Subcutaneous abdominal adipose tissue (tissue), 5 donors: Measurements from ENCODE around the gene SSBP3.

Experiments used
- H3K27ac ChIP-seq: one replicate; pipeline ENCODE4 v1.7.0; 2013; ENCODE audit warnings: low read depth, mild to moderate bottlenecking, inconsistent platforms, low read length, moderate library complexity
- H3K27me3 ChIP-seq, 5 donors: one replicate each; pipeline ENCODE4 v1.7.0; 2013; ENCODE audit warnings: low read length in 5 of 5, inconsistent platforms in 1 of 5; ENCODE audit not compliant: control insufficient read depth in 5 of 5, insufficient read depth in 4 of 5
- H3K36me3 ChIP-seq, 5 donors: one replicate each; pipeline ENCODE4 v1.7.0; 2013; ENCODE audit warnings: low read length in 5 of 5; ENCODE audit not compliant: control insufficient read depth in 5 of 5, insufficient read depth in 5 of 5
- H3K4me1 ChIP-seq, 5 donors: one replicate each; pipeline ENCODE4 v1.7.0; 2013; ENCODE audit warnings: low read length in 5 of 5, mild to moderate bottlenecking in 3 of 5, moderate library complexity in 1 of 5; ENCODE audit not compliant: control insufficient read depth in 5 of 5, insufficient read depth in 5 of 5
- H3K4me3 ChIP-seq, 5 donors: one replicate each; pipeline ENCODE4 v1.7.0; 2013; ENCODE audit warnings: low read length in 5 of 5, low read depth in 1 of 5
- H3K9ac ChIP-seq, 5 donors: one replicate each; pipeline ENCODE4 v1.7.0; 2013; ENCODE audit warnings: low read length in 5 of 5, mild to moderate bottlenecking in 4 of 5, moderate library complexity in 3 of 5
- H3K9me3 ChIP-seq, 5 donors: one replicate each; pipeline ENCODE4 v1.7.0; 2013; ENCODE audit warnings: low read length in 5 of 5; ENCODE audit not compliant: control insufficient read depth in 5 of 5
- donor health status: healthy.
- donor health status: healthy.
- donor health status: healthy.
- donor health status: healthy.
- donor health status: healthy.

Gene SSBP3

GRCh38 chr1:54178296-54179070 lies 227.7 kb downstream of the SSBP3 start:
- Histone ChIP-seq H3K4me1 (peaks cover 0 to 3% (median 2%) of the 10 kb centered on the region in 5 donors), H3K27me3 (no peaks in the 10 kb centered on the region)

GRCh38 chr1:54177726-54178125 lies 228.5 kb downstream of the SSBP3 start:
- H3K4me1 ChIP-seq = peaks cover 0 to 10% (median 9%) of the 10 kb centered on the region in 5 donors
- no peaks in the 10 kb centered on the region for H3K27me3 ChIP-seq
- H3K9me3 ChIP-seq = no peaks in the 10 kb centered on the region
- H3K9ac ChIP-seq = no peak overlapping the region
- no peak overlapping the region for H3K4me3 ChIP-seq
- peaks cover 0 to 53% (median 29%) of the 10 kb centered on the region in 5 donors for H3K36me3 ChIP-seq
- H3K27ac ChIP-seq = no peak overlapping the region

More at GRCh38 chr1:54178296-54179070, 227.7 kb downstream of the SSBP3 start:
- Histone ChIP-seq H3K4me3 (no peak overlapping the region), H3K36me3 (peaks cover 0 to 54% (median 31%) of the 10 kb centered on the region in 5 donors), H3K27ac (no peak overlapping the region), H3K9ac (no peak overlapping the region), H3K9me3 (no peaks in the 10 kb centered on the region)

GRCh38 chr1:54176621-54177327 lies 229.4 kb downstream of the SSBP3 start:
- Histone ChIP-seq H3K4me1 (peaks cover 0 to 12% (median 11%) of the 10 kb centered on the region in 5 donors), H3K36me3 (peaks cover 0 to 53% (median 27%) of the 10 kb centered on the region in 5 donors), H3K9ac (no peak overlapping the region), H3K9me3 (no peaks in the 10 kb centered on the region), H3K27me3 (no peaks in the 10 kb centered on the region), H3K27ac (no peak overlapping the region), H3K4me3 (no peak overlapping the region)
